ENCODE results near the gene PRDM2.

- TF ChIP-seq CTCF (conservative IDR thresholded peaks at IDR 0.05 in 1 of 2, IDR thresholded peaks at IDR 0.05 in 1 of 2; ENCODE audit: low read depth in 1 of 2, low read length in 2 of 2) (no peak), EZH2 (IDR thresholded peaks at IDR 0.05; ENCODE audit: low read length, missing control alignments) (no peak)
These were observed 167.6 kb downstream of the PRDM2 start for GRCh38 chr1:13867603-13868002.
